ENCODE results near the gene UBXN1. TPM values are rescaled to one million over a fixed set of nuclear protein-coding genes. Genes with fewer than 3 reads are reported as not detected.

UBXN1 gene
- total RNA-seq, 1 experiment from 2014 or later = 118 TPM

DNA sequence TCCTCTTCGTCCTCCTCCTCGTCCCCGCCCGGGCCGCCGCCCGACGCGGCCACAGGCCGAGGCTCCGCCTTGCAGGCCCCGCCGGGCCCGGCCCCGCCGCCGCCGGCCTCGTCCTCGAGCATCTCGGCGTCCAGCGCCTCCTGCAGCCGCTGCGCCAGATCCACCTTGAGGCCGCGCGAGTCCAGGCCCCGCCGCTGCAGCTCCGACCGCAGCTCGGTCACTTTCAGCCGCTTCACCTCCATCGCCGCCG is 48.0 kb upstream of the UBXN1 start:
- H3K36me3 Mint-ChIP-seq (ENCODE audit: insufficient read depth in 1 of 3, low read depth in 3 of 3) = peaks cover 30 to 51% (median 45%) of the 10 kb centered on the region in 3 experiments
- WGBS (ENCODE audit: extremely low coverage, insufficient read length, low lambda C conversion rate) = no CpG with 5 or more reads among the region's 37 CpGs
- H3K4me3 Mint-ChIP-seq = peak overlapping the region; percentile 89 to 95
- Histone ChIP-seq H3K4me1 (ENCODE audit: insufficient read depth, low read length) (no peaks in the 10 kb centered on the region), H3K27ac (ENCODE audit: insufficient read length, low read depth, low read length) (peak overlapping the region; percentile 96), H4K8ac (replicated peaks; ENCODE audit: insufficient read length, low read depth, low read length) (no peak overlapping the region), H3K27me3 (ENCODE audit: insufficient read depth, low read length) (no peaks in the 10 kb centered on the region), H3K4me2 (ENCODE audit: insufficient read depth, insufficient read length, low read length) (peak overlapping the region; percentile 99), H3K23me2 (ENCODE audit: insufficient read length, low read depth, low read length, poor library complexity, severe bottlenecking) (peaks cover 25% of the 10 kb centered on the region), H4K20me1 (ENCODE audit: control insufficient read depth, insufficient read depth, insufficient read length) (no peaks in the 10 kb centered on the region), H3T11ph (ENCODE audit: low read length) (no peak overlapping the region), H2AK5ac (ENCODE audit: insufficient read length, low read length) (no peak overlapping the region), H2BK120ac (ENCODE audit: low read depth, low read length, poor library complexity, severe bottlenecking) (no peak overlapping the region), H3K79me1 (ENCODE audit: insufficient read depth, low read depth, low read length, poor library complexity, severe bottlenecking) (peaks cover 6% of the 10 kb centered on the region), H2BK5ac (ENCODE audit: insufficient read length, low read length) (no peak overlapping the region), H4K91ac (ENCODE audit: insufficient read length, low read depth, low read length) (no peak overlapping the region), H2BK15ac (ENCODE audit: low read depth, low read length) (no peak overlapping the region), H3K9ac (ENCODE audit: extremely low read depth, insufficient read length, low read length) (peak overlapping the region; percentile 94), H2AFZ (ENCODE audit: low read length) (no peak overlapping the region), H2BK20ac (ENCODE audit: low read depth, low read length, poor library complexity, severe bottlenecking) (no peak overlapping the region), H2BK12ac (ENCODE audit: insufficient read length, low read depth, low read length) (no peak overlapping the region), H3K56ac (ENCODE audit: insufficient read length, low read depth, low read length) (no peak overlapping the region), H3K79me2 (ENCODE audit: insufficient read depth, low read length) (peaks cover 30% of the 10 kb centered on the region), H3K23ac (ENCODE audit: insufficient read length, low read depth, low read length) (no peak overlapping the region), H4K5ac (ENCODE audit: insufficient read length, low read depth, low read length) (no peak overlapping the region), H3K9me3 (ENCODE audit: control insufficient read depth, low read depth, low read length) (no peaks in the 10 kb centered on the region), H3K18ac (ENCODE audit: insufficient read length, low read depth, low read length) (peak overlapping the region; percentile 54), H3K14ac (ENCODE audit: insufficient read depth, low read length) (peak overlapping the region; percentile 77), H3K4ac (ENCODE audit: low read depth, low read length) (no peak overlapping the region)
- H3K4me1 Mint-ChIP-seq = peaks cover 20 to 27% of the 10 kb centered on the region in 2 experiments
- DNase-seq = no peak
- H3K27ac Mint-ChIP-seq = peak overlapping the region; percentile 87 to 100 (median 99); a peak in 3 of 7 replicates
- TF ChIP-seq, protein P1, sequence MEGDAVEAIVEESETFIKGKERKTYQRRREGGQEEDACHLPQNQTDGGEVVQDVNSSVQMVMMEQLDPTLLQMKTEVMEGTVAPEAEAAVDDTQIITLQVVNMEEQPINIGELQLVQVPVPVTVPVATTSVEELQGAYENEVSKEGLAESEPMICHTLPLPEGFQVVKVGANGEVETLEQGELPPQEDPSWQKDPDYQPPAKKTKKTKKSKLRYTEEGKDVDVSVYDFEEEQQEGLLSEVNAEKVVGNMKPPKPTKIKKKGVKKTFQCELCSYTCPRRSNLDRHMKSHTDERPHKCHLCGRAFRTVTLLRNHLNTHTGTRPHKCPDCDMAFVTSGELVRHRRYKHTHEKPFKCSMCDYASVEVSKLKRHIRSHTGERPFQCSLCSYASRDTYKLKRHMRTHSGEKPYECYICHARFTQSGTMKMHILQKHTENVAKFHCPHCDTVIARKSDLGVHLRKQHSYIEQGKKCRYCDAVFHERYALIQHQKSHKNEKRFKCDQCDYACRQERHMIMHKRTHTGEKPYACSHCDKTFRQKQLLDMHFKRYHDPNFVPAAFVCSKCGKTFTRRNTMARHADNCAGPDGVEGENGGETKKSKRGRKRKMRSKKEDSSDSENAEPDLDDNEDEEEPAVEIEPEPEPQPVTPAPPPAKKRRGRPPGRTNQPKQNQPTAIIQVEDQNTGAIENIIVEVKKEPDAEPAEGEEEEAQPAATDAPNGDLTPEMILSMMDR (conservative IDR thresholded peaks at IDR 0.05) = no peak
- H3K9me3 Mint-ChIP-seq = no peaks in the 10 kb centered on the region
- H3K27me3 Mint-ChIP-seq (ENCODE audit: low read depth) = no peaks in the 10 kb centered on the region
